HCT116 (cell line): Measurements from ENCODE around the gene ETS1. TPM values are rescaled to one million over a fixed set of nuclear protein-coding genes. Genes with fewer than 3 reads are reported as not detected.

Source experiments
- ATAC-seq: fragments of 200-7000 bp; cut with Tn5 transposase; 2 replicates; pipeline ENCODE4 v1.9.1; 2020; ENCODE audit warnings: mild to moderate bottlenecking, moderate library complexity
- BruUV-seq: library from RNA; stranded (reverse); fragments of 400-500 nt; replicated peaks from 2 replicates; lab custom pipeline; 2021; lab: Mats Ljungman, UMichigan
- CTCF ChIA-PET: fragments of 300-600 bp; sonication (Branson Sonifier 250); formaldehyde crosslinking; loops from one replicate; lab custom pipeline; 2021; ENCODE audit warnings: antibody characterized with exemption; lab: Charles Lee
- POLR2A ChIA-PET: fragments of 300-600, 350-600 bp; sonication (Branson Sonifier 250); formaldehyde crosslinking; loops from one replicate; lab custom pipeline; 2021; ENCODE audit warnings: antibody characterized with exemption; lab: Charles Lee
- RAD21 ChIA-PET, 2 experiments: fragments of 300-600 bp; sonication (Branson Sonifier 250); formaldehyde crosslinking; loops; one replicate each; lab custom pipeline; 2023; ENCODE audit warnings: low total read pairs in 2 of 2; ENCODE audit not compliant: uncharacterized antibody in 2 of 2, unreplicated experiment in 2 of 2, low non-redundant PET in 1 of 2; lab: Charles Lee
- DNase-seq: peaks from one replicate; pipeline ENCODE4 v3.0.0-alpha.2; 2010; ENCODE audit warnings: low read depth, low spot score
- H2AFZ ChIP-seq: fragments of 200-600 bp; shearing (Covaris generic), sonication (generic); 2 replicates; pipeline ENCODE4 v1.6.1; 2017; ENCODE audit warnings: low read depth, mixed run types, mixed read lengths, antibody characterized with exemption, low read length; ENCODE audit not compliant: poor library complexity, severe bottlenecking
- H3K27ac ChIP-seq: 2 replicates; pipeline ENCODE4 v1.5.1; 2012; ENCODE audit warnings: low read depth, low read length
- H3K27me3 ChIP-seq: fragments of 200-600 bp; sonication (generic); 2 replicates; pipeline ENCODE4 v1.6.1; 2016; ENCODE audit warnings: mixed run types, low read length, mixed read lengths; ENCODE audit not compliant: insufficient read depth
- H3K36me3 ChIP-seq, 2 experiments: fragments of 200-500 bp in 1 of 2; fragments of 200-600 bp in 1 of 2; sonication (Bioruptor generic) in 1 of 2; sonication (generic) in 1 of 2; 2 replicates each; pipeline versions ENCODE4 v1.5.1 to v1.6.1; 2014 to 2016; ENCODE audit warnings: low read length in 2 of 2, inconsistent platforms in 1 of 2, mixed read lengths in 1 of 2, mixed run types in 1 of 2; ENCODE audit not compliant: insufficient read depth in 2 of 2, control insufficient read depth in 1 of 2
- H3K4me1 ChIP-seq, 2 experiments: fragments of 200-600 bp in 1 of 2; sonication (generic) in 1 of 2; 2 replicates each; pipeline versions ENCODE4 v1.5.1 to v1.6.1; 2012 to 2017; ENCODE audit warnings: low read length in 2 of 2, inconsistent platforms in 1 of 2, mild to moderate bottlenecking in 1 of 2, mixed read lengths in 1 of 2, mixed run types in 1 of 2, moderate library complexity in 1 of 2; ENCODE audit not compliant: insufficient read depth in 2 of 2, control insufficient read depth in 1 of 2
- H3K4me2 ChIP-seq: fragments of 200-600 bp; sonication (generic); 2 replicates; pipeline ENCODE4 v1.6.1; 2017; ENCODE audit warnings: mixed run types, low read length, mixed read lengths
- H3K4me3 ChIP-seq, 2 experiments: fragments of 200-600 bp in 1 of 2; sonication (generic) in 1 of 2; replicated peaks in 1 of 2; 2 replicates each; pipeline ENCODE4 v1.5.1; 2011 to 2016; ENCODE audit warnings: low read length in 2 of 2, control low read depth in 1 of 2, low read depth in 1 of 2, mild to moderate bottlenecking in 1 of 2, mixed read lengths in 1 of 2, mixed run types in 1 of 2
- H3K79me2 ChIP-seq: fragments of 200-600 bp; sonication (generic); 2 replicates; pipeline ENCODE4 v1.6.1; 2017; ENCODE audit warnings: mild to moderate bottlenecking, mixed run types, low read length, moderate library complexity, mixed read lengths; ENCODE audit not compliant: insufficient read depth
- H3K9ac ChIP-seq: fragments of 200-600 bp; sonication (generic); 2 replicates; pipeline ENCODE4 v1.6.1; 2016; ENCODE audit warnings: low read length, mixed read lengths
- H3K9me2 ChIP-seq: fragments of 200-600 bp; sonication (generic), shearing (Covaris generic); 2 replicates; pipeline ENCODE4 v1.6.1; 2017; ENCODE audit warnings: mixed run types, mild to moderate bottlenecking, moderate library complexity; ENCODE audit not compliant: insufficient read depth
- H3K9me3 ChIP-seq, 2 experiments: fragments of 200-500 bp in 1 of 2; fragments of 200-600 bp in 1 of 2; sonication (Bioruptor generic) in 1 of 2; sonication (generic) in 1 of 2; 2 replicates each; pipeline ENCODE4 v1.6.1; 2014 to 2017; ENCODE audit warnings: low read length in 2 of 2, mixed read lengths in 2 of 2, inconsistent platforms in 1 of 2, low read depth in 1 of 2, mild to moderate bottlenecking in 1 of 2, mixed run types in 1 of 2, moderate library complexity in 1 of 2; ENCODE audit not compliant: control insufficient read depth in 1 of 2, insufficient read depth in 1 of 2
- H4K20me1 ChIP-seq: fragments of 200-600 bp; sonication (generic), shearing (Covaris generic); 2 replicates; pipeline ENCODE4 v1.6.1; 2017; ENCODE audit warnings: mixed run types, mild to moderate bottlenecking, moderate library complexity; ENCODE audit not compliant: insufficient read depth
- CEBPB ChIP-seq: IDR thresholded peaks from 2 replicates; pipeline ENCODE4 v1.6.1; 2012; ENCODE audit warnings: low read depth
- CTCF ChIP-seq, 3 experiments: fragments of 200-600 bp in 1 of 3; sonication (generic) in 1 of 3; IDR thresholded peaks in 2 of 3; conservative IDR thresholded peaks in 1 of 3; 2 replicates each; pipeline ENCODE4 v1.5.1; 2012 to 2017; ENCODE audit warnings: low read depth in 2 of 3, low read length in 2 of 3, antibody characterized with exemption in 1 of 3, borderline replicate concordance in 1 of 3, control low read depth in 1 of 3, mild to moderate bottlenecking in 1 of 3, mixed read lengths in 1 of 3, mixed run types in 1 of 3, moderate library complexity in 1 of 3; ENCODE audit not compliant: insufficient read depth in 1 of 3
- EZH2phosphoT487 ChIP-seq: fragments of 200-600 bp; IDR thresholded peaks from 2 replicates; pipeline ENCODE4 v1.6.1; 2018; ENCODE audit warnings: antibody characterized with exemption, borderline replicate concordance
- intact Hi-C: fragments of 100-400 bp; cut with micrococcal nuclease; formaldehyde crosslinking; loops from 2 replicates; pipeline ENCODE4 v1.10.0; 2022
- total RNA-seq: library from RNA; stranded (reverse); gene quantifications from one replicate; pipeline ENCODE4 v1.2.1, GENCODE V29; 2021; ENCODE audit not compliant: unreplicated experiment

ETS1 gene
- total RNA-seq, 1 experiment from 2014 or later = 9.2 TPM

- peak overlapping the region; percentile 90 for H3K4me2 ChIP-seq
- BruUV-seq = no TSS peak
- H3K27ac ChIP-seq = no peak overlapping the region
- H3K9ac ChIP-seq = no peak overlapping the region
- H3K79me2 ChIP-seq = peaks cover 5% of the 10 kb centered on the region; the same call in 1 of the 2 replicates
- H3K9me3 ChIP-seq = no peaks in the 10 kb centered on the region
- intact Hi-C loops = loop anchor here (5.0 kb wide), 1 partner anchor 73 kb away; no protein-coding TSS in a partner anchor
- DNase-seq (no peak), ATAC-seq (no peak)
- TF ChIP-seq CTCF (IDR thresholded peaks at IDR 0.05 in 2 of 3, conservative IDR thresholded peaks at IDR 0.05 in 1 of 3; ENCODE audit: borderline replicate concordance in 1 of 3, insufficient read depth in 1 of 3, low read depth in 2 of 3, low read length in 2 of 3) = 0 out of 6 replicates have a peak, but pooled peaks of 1 of the 3 experiments have one; percentile 11
- no peak for TF ChIP-seq CEBPB
- no peak overlapping the region for H2AFZ ChIP-seq
- ChIA-PET RAD21 (no interaction called here), POLR2A (interaction anchor here (2.0 kb wide), 1 partner anchor 12 kb away, joined by 4 read pairs; no protein-coding TSS in a partner anchor), CTCF (no interaction called here)
- peaks cover 5 to 38% of the 10 kb centered on the region in 2 experiments; a peak in 3 of 4 replicates for H3K4me1 ChIP-seq
- H3K36me3 ChIP-seq = no peaks in the 10 kb centered on the region
- no peaks in the 10 kb centered on the region for H4K20me1 ChIP-seq
- H3K27me3 ChIP-seq = no peaks in the 10 kb centered on the region
- H3K4me3 ChIP-seq = no peak overlapping the region
- no peaks in the 10 kb centered on the region for H3K9me2 ChIP-seq
Measured at GRCh38 chr11:128520206-128520887, 67.0 kb downstream of the ETS1 start.

GRCh38 chr11:128519338-128519737 is 68.0 kb downstream of the ETS1 start:
- Histone ChIP-seq H3K4me1 (peaks cover 5 to 34% of the 10 kb centered on the region in 2 experiments; a peak in 3 of 4 replicates), H3K79me2 (peaks cover 5% of the 10 kb centered on the region; the same call in 1 of the 2 replicates), H3K4me2 (no peak overlapping the region), H3K27me3 (no peaks in the 10 kb centered on the region), H3K36me3 (no peaks in the 10 kb centered on the region), H3K9me2 (no peaks in the 10 kb centered on the region), H3K9me3 (no peaks in the 10 kb centered on the region), H4K20me1 (no peaks in the 10 kb centered on the region), H3K4me3 (no peak overlapping the region), H2AFZ (no peak overlapping the region), H3K27ac (no peak overlapping the region), H3K9ac (no peak overlapping the region)
- no peak for DNase-seq
- POLR2A ChIA-PET = interaction anchor here (2.0 kb wide), 1 partner anchor 11 kb away, joined by 4 read pairs; no protein-coding TSS in a partner anchor
- BruUV-seq = no TSS peak
- RAD21 ChIA-PET = no interaction called here
- intact Hi-C loops = no loop called here
- no peak for TF ChIP-seq EZH2phosphoT487
- no peak for TF ChIP-seq CTCF (IDR thresholded peaks at IDR 0.05 in 2 of 3, conservative IDR thresholded peaks at IDR 0.05 in 1 of 3; ENCODE audit: borderline replicate concordance in 1 of 3, insufficient read depth in 1 of 3, low read depth in 2 of 3, low read length in 2 of 3)
- no peak for ATAC-seq
- CTCF ChIA-PET = no interaction called here
